SU-DHL-6 (cell line): ENCODE results near the gene ZNF77.

Experiments
- CTCF ChIP-seq: fragments of 200-600 bp; sonication (generic); IDR thresholded peaks from one replicate; pipeline ENCODE4 v1.5.1; 2017; ENCODE audit warnings: antibody characterized with exemption, mild to moderate bottlenecking, low read length, moderate library complexity; ENCODE audit not compliant: insufficient read depth, poor library complexity, severe bottlenecking
- EZH2phosphoT487 ChIP-seq: fragments of 200-600 bp; sonication (generic), shearing (Covaris generic); conservative IDR thresholded peaks from 2 replicates; pipeline ENCODE4 v1.6.1; 2018; ENCODE audit warnings: mild to moderate bottlenecking, antibody characterized with exemption, low read length, moderate library complexity, mixed read lengths

GRCh38 chr19:2883686-2884439, 60.9 kb downstream of the ZNF77 start:
- TF ChIP-seq CTCF, result no peak
- no peak for TF ChIP-seq EZH2phosphoT487
